HFFc6 (cell line): ENCODE data around the gene GNB1. TPM values are rescaled to one million over a fixed set of nuclear protein-coding genes. Genes with fewer than 3 reads are reported as not detected.

Experiments used
- DNase-seq: peaks from one replicate; pipeline ENCODE4 v3.0.0-alpha.2; 2018
- H3K27ac Mint-ChIP-seq: 2 replicates; pipeline ENCODE4 v1.8.0; 2020; ENCODE audit warnings: mild to moderate bottlenecking, mixed read lengths
- H3K27me3 Mint-ChIP-seq: 2 replicates; pipeline ENCODE4 v1.8.0; 2021; ENCODE audit warnings: mild to moderate bottlenecking, moderate library complexity, mixed read lengths; ENCODE audit not compliant: insufficient read depth
- H3K36me3 Mint-ChIP-seq: 2 replicates; pipeline ENCODE4 v1.8.0; 2021; ENCODE audit warnings: low read depth, mixed read lengths
- H3K4me1 Mint-ChIP-seq: 2 replicates; pipeline ENCODE4 v1.8.0; 2020; ENCODE audit warnings: low read depth, mixed read lengths
- H3K4me3 Mint-ChIP-seq: 2 replicates; pipeline ENCODE4 v1.8.0; 2020; ENCODE audit warnings: mild to moderate bottlenecking, moderate library complexity, mixed read lengths
- H3K9me3 Mint-ChIP-seq: 2 replicates; pipeline ENCODE4 v1.8.0; 2020; ENCODE audit warnings: mild to moderate bottlenecking, mixed read lengths
- CTCF ChIP-seq: fragments of 200-600 bp; sonication (generic); IDR thresholded peaks from 2 replicates; pipeline ENCODE4 v1.5.0; 2021; ENCODE audit warnings: antibody characterized with exemption, mild to moderate bottlenecking
- total RNA-seq, 6 experiments: library from RNA; stranded (reverse); fragmentation: NEBNext Ultra II Directional; extraction: Animal tissue kit (Norgen Biotek cat#: 25700); gene quantifications; 2 replicates in 1 of 6; 3 replicates in 5 of 6; pipeline ENCODE4 v1.2.3, GENCODE V29; 2021

Gene GNB1
- total RNA-seq, 6 experiments from 2014 or later, result 502 to 618 (median 574) TPM

- peaks cover 11% of the 10 kb centered on the region for H3K27me3 Mint-ChIP-seq
- peak overlapping the region; percentile 18; the same call in 1 of the 2 replicates for H3K27ac Mint-ChIP-seq
- no peaks in the 10 kb centered on the region; the same call in 1 of the 2 replicates for H3K9me3 Mint-ChIP-seq
- DNase-seq, result no peak
- no peak for TF ChIP-seq CTCF
- H3K4me1 Mint-ChIP-seq, result no peaks in the 10 kb centered on the region; the same call in 1 of the 2 replicates
- peaks cover 39% of the 10 kb centered on the region for H3K36me3 Mint-ChIP-seq
- no peak overlapping the region for H3K4me3 Mint-ChIP-seq
Measured at GRCh38 chr1:1794999-1795398, 95.9 kb downstream of the GNB1 start.

DNA sequence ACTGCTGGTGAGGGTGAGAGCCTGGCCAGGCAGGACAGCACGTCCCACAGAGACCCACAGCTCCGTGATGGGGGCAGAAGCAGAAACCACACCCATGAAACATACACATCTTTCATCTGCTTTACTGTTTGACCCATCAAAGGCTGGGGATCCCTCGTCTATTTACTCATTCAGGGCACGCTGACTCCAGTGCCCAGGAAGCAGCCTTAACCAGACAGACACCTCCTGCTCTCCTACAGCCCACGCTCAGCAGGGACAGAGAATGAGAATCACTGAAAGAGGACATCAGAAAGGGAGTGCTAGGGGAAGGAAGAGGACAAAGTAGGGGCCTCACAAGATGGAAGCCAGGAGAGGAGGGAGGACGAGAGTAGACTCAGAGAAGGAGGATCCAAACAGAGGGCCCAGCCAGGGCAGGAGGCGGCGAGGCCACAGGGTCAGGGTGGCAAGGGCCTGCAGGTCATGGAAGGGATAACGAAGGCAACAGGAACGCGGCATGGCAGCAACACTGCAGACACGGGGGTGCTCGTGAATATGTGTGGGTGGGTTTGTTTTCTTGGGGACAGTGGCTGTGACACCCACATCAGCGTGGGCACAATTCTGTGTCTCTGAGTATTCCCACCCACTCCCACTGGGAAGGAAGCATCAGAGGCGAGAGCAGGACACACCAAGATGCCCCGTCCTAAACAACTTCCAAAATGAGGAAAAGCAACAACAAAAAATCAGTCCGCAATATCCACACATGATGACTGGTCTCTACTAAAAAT is 97.2 kb downstream of the GNB1 start:
- Mint-ChIP-seq H3K9me3 (no peaks in the 10 kb centered on the region; the same call in 1 of the 2 replicates), H3K36me3 (peaks cover 46% of the 10 kb centered on the region), H3K27me3 (peaks cover 15% of the 10 kb centered on the region), H3K4me3 (no peak overlapping the region; the same call in 1 of the 2 replicates), H3K4me1 (no peaks in the 10 kb centered on the region), H3K27ac (peak overlapping the region; percentile 19; the same call in 1 of the 2 replicates)
- DNase-seq, result no peak
- no peak for TF ChIP-seq CTCF

- H3K27me3 Mint-ChIP-seq, result peaks cover 8% of the 10 kb centered on the region
- TF ChIP-seq CTCF, result peak; percentile 65
- DNase-seq, result no peak
- no peak overlapping the region for H3K4me3 Mint-ChIP-seq
- peaks cover 45% of the 10 kb centered on the region for H3K36me3 Mint-ChIP-seq
- no peaks in the 10 kb centered on the region; the same call in 1 of the 2 replicates for H3K9me3 Mint-ChIP-seq
- peaks cover 6% of the 10 kb centered on the region for H3K4me1 Mint-ChIP-seq
- H3K27ac Mint-ChIP-seq, result peak overlapping the region; percentile 49
Measured at GRCh38 chr1:1788646-1789431, 102.0 kb downstream of the GNB1 start.

DNA sequence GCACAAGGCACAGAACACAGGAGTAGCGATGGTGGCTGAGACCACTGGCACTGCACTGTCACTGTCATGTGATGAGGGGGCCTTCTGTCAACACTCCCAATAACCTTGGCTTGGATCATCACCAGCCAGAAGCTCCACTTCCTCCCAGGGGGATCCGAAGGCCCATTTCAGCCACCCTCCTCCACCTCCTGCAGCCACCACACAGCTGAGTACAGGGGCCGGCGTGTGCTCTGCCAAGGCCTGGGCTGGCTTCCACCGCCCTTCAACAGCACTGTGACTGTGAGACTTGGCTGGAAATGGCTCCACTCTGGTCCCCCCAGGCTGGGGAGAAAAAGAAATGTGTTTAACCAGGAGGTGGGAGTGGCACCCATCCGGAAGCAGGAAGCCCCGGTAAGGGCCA is 102.8 kb downstream of the GNB1 start:
- no peak for DNase-seq
- no peak overlapping the region for H3K27ac Mint-ChIP-seq
- H3K27me3 Mint-ChIP-seq, result peaks cover 7% of the 10 kb centered on the region
- no peak for TF ChIP-seq CTCF
- H3K4me3 Mint-ChIP-seq, result no peak overlapping the region
- peaks cover 39% of the 10 kb centered on the region for H3K36me3 Mint-ChIP-seq
- H3K9me3 Mint-ChIP-seq, result no peaks in the 10 kb centered on the region
- H3K4me1 Mint-ChIP-seq, result peaks cover 11% of the 10 kb centered on the region

DNA sequence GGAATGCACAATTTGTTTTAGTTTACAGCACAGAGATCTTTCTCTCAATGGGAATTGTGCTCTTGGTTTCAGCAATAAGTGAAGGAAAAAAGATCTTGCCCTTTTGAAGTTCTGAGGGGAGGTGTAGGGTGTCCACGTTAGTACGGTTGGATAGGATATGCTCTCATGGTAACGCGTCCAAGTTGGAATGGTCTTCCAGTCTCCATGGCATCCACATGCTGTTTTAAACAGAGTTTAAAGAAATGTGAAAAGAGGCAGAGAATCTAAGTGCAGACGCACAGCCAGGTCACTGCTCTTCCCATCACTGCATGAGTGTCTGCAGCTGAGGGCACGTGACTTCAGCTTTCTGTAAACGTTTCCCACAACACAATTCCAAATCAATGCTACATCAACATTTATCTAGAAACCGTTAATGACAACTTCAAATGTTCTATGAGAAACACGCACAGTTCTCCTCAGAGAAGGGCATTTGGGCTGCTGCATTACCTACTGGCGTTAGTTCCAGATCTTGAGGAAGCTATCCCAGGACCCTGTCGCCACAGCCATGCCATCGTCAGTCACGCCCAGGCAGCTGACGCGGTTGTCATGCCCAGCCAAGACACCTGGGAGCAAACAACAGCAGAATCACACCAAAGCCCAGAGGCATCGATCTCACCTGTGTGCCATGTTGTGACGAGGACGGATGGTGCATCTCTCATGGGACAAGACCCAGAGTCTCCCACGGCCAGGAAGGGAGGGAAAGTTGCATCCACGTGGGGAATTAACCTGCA is 103.9 kb downstream of the GNB1 start:
- DNase-seq, result no peak
- H3K4me3 Mint-ChIP-seq, result no peak overlapping the region
- H3K27ac Mint-ChIP-seq, result peak overlapping the region; percentile 3; the same call in 1 of the 2 replicates
- peaks cover 33% of the 10 kb centered on the region for H3K36me3 Mint-ChIP-seq
- no peaks in the 10 kb centered on the region for H3K9me3 Mint-ChIP-seq
- peaks cover 7% of the 10 kb centered on the region for H3K27me3 Mint-ChIP-seq
- H3K4me1 Mint-ChIP-seq, result peaks cover 16% of the 10 kb centered on the region
- no peak for TF ChIP-seq CTCF
